H1 (cell line): Measurements from ENCODE around the gene SOX4. TPM values are rescaled to one million over a fixed set of nuclear protein-coding genes. Genes with fewer than 3 reads are reported as not detected.

Experiments used
- ASH2L ChIP-seq: fragments of 200-600, 300-600 bp; sonication (generic); IDR thresholded peaks from one replicate; pipeline ENCODE4 v1.7.1; 2017; ENCODE audit warnings: low read length
- CTBP2 ChIP-seq: IDR thresholded peaks from 2 replicates; pipeline ENCODE4 v1.7.0; 2011; ENCODE audit warnings: borderline replicate concordance, mild to moderate bottlenecking, moderate library complexity, mixed read lengths, low read length; ENCODE audit not compliant: insufficient read depth, insufficient read length
- EZH2 ChIP-seq: fragments of 200-600 bp; sonication (generic); IDR thresholded peaks from 2 replicates; pipeline ENCODE4 v1.7.1; 2012; ENCODE audit warnings: low read depth, mild to moderate bottlenecking, moderate library complexity, low read length, inconsistent platforms; ENCODE audit not compliant: severe bottlenecking
- KDM4A ChIP-seq: IDR thresholded peaks from one replicate; pipeline ENCODE4 v1.7.1; 2012; ENCODE audit warnings: low read depth, mild to moderate bottlenecking, moderate library complexity, low read length, inconsistent platforms; ENCODE audit not compliant: severe bottlenecking
- POU5F1 ChIP-seq: IDR thresholded peaks from 2 replicates; pipeline ENCODE4 v1.6.1; 2011; ENCODE audit warnings: low read depth, mild to moderate bottlenecking, low read length, moderate library complexity
- USF2 ChIP-seq: IDR thresholded peaks from 2 replicates; pipeline ENCODE4 v1.6.1; 2011; ENCODE audit warnings: low read length, improper control_type of control experiment
- YY1 ChIP-seq: IDR thresholded peaks from 2 replicates; pipeline ENCODE4 v1.6.1; 2011; ENCODE audit warnings: low read depth, mild to moderate bottlenecking, low read length
- polyA plus RNA-seq, 7 experiments: library from polyadenylated mRNA; depleted of rRNA in 3 of 7; stranded (reverse) in 5 of 7; unstranded in 2 of 7; fragments of >200 nt in 5 of 7; fragments of 200-250 nt in 2 of 7; gene quantifications; 1 replicate in 5 of 7; 2 replicates in 1 of 7; 4 replicates in 1 of 7; pipeline versions ENCODE4 v1.2.1 to v1.2.3, GENCODE V29; 2011 to 2013; ENCODE audit warnings: missing spikeins in 2 of 7, mixed read lengths in 2 of 7
- total RNA-seq: library from RNA; stranded (reverse); fragmentation: NEBNext Ultra II Directional; extraction: Animal tissue kit (Norgen Biotek cat#: 25700); gene quantifications from 2 replicates; pipeline ENCODE4 v1.2.1, GENCODE V29; 2021

SOX4 gene
- total and polyA plus RNA-seq, 2 of the 8 experiments (the other 6 are each of a cell fraction or from before 2014, with no cell fraction given) = 14.1 to 169 TPM

GRCh38 chr6:21565431-21565830, 28.1 kb upstream of the SOX4 start (continued):
- no peak for TF ChIP-seq CTBP2
- no peak for TF ChIP-seq ASH2L
- no peak for TF ChIP-seq YY1
- no peak for TF ChIP-seq USF2
- no peak for TF ChIP-seq EZH2
- no peak for TF ChIP-seq POU5F1
- no peak for TF ChIP-seq KDM4A
